HG02943 (cell line): ENCODE measurements around the gene GRID1.

ENCODE experiments used
- ATAC-seq: cut with Tn5 transposase; IDR thresholded peaks from one replicate; pipeline ENCODE4 v1.9.1; 2021; ENCODE audit warnings: mild to moderate bottlenecking, low read depth, moderate library complexity; ENCODE audit not compliant: unreplicated experiment

Gene GRID1

DNA sequence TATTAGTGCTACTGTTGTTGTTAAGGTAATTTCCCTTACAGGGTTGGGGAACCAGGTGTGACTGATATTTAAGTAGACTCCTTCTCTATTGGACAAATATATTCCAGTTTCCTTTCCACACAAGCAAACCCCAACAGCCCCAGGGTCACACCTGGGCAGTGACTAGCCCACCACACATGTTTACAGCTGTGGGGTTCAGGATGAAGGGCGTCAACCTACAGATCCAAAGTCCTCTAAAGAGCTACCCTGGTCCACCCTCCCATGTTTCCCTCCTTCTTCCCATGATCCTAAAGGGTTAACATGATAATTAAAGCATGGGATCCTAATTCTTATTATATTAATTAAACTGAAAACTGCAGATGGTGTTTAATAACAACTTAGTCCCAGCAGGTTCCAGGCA, 701.5 kb downstream of the GRID1 start:
- ATAC-seq: no peak

DNA sequence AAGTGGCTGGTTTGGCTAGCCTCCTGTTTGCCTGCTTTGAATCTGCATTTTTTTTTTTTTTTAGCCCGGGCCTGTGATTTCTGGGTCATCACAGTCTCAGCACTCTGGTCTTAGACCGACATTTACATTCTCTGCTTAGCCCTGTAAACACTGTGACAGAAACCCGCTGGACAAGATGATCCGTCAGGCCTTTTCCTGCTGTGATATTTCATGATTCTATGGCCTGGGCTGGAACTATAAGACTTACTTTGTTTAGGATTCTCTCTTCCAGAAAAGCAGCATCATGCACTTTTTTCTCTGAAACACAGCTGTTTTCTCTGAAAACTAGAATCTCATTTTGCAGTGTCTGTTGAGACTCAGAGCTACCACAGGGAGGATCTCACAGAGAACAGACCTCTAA, 705.5 kb downstream of the GRID1 start:
- no peak for ATAC-seq

DNA sequence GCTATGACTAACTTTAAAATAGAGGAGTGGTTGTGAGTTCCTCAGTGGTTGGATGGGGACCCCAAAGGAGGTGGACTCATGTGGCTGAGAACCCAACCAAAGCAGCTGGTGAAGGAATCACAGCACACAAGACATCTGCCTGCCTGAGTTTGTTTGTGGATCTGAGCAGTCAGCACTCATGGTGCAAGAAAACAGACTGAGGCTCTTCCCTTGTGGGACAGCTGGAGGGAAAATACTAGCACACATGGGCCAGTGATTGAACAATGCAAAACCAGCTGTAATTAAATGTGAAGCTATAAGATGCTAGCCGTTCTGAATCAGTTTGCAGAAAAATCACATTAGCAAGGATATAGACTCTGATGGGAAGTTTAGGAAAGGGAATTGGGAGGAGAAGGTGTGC, 707.3 kb downstream of the GRID1 start:
- no peak for ATAC-seq

DNA sequence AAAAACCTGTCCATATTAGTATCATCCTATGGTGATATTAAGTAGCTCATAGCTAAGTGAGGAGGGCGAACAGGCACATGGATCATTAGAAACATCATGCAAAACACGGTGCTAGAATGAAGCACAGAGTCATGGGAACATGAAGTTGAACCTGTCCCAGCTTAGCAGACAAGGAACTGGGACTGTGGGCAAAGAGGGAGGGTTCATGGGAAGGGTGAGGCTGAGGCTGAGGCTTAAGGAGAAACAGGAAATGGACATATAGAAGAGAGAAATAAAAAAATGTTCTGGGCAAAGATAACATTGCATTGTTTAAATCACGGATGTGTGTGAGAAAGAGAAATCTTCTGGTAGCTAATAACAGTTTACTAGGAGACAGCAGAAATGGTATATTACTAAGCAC, 708.1 kb downstream of the GRID1 start:
- no peak for ATAC-seq

DNA sequence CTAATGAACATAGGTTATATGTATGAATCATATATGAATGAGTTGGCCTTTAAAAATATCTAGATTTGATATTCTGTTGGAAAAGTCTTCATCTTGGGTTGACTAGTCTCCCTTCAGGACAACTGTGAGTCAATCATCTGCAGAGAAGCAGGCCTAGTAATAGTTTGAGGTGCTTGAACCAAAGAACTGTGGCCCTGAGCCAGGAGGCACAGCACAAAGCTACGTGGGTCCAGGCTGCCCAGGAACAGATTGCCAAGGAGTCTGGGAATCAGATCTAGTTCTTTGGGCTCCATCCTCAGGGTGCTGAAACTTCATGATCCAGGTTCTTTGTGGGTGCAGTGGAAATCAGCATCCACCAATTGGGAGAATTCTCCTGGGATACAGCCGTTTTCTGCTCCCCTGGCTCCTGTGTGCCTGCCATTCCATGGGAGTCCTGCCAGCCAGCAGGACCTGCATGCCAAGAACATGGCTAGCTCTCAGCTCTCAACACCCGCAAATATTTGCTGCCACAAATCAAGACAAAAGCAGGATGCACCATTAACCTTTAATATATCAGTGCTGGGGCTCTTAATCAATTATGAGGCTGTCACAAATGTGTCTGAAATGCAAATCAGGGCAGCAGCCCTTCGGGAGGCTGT, 709.0 kb downstream of the GRID1 start:
- ATAC-seq: no peak

DNA sequence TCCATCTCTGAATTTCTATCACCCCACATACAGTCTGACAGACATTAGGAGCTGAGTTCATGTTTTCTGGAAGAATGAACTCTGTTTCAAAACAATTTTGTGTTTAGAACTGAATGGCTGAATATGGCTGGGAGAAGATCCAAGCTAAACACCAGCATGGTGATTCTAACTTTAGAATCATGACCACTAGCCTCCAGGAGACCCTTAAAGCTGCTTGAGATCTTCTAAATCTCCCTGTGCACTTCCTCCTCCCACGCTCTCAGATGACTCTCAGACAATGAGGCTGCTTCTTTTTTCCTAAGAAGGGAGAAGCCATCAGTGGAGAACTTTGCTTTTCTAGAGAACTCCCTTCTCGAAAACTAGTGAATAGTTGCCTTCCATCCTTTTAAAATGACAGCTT, 711.2 kb downstream of the GRID1 start:
- ATAC-seq: no peak

DNA sequence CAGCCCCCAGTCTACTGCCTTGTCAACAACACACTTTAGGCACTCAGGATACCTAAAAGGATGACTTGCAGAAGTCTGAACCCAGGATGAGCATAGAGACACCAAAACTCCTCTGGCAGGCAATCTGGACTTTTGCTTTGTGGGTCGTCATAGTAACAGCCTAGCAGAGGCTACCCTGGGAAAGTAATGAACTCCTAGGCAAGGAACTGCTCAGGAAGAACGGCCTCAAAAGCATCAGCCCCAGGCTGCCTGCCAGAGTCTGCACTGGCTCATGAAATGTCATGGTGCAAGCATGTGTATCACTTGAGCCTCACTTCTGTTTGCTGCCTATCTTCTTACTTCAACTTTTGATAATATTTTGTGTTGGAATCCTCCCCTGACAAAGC, 715.1 kb downstream of the GRID1 start:
- ATAC-seq: no peak

DNA sequence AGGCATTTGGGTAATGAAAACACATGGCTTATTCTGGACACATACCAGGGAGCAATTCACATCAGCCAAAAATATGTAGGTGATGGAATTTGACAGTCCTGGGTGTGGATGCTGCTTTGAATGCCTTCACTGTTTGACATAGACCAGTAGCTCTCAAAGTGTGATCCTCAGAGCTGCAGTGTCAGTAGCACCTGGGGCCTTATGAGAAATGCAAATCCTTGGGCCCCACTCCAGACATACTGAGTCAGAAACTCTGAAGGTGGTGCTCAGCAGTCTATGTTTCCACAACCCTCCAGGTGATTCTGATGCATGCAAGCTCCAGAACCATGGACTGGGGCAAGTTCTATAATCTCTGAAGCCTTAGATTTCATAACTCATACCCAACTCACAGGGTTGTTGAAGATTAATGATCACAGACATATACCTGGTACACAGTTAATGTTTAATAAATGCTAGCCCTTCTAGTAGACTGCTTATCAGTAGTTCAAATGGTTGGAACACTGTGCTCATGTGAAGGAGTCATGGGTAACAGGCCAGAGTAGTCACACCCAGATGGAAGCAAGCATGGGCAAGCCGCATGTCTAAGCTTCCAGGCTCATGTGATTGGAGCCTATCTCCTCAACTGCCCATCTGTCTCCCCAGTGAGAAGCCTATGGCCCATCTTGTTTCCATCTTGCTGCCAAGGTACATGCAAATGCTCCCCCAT, 715.7 kb downstream of the GRID1 start:
- no peak for ATAC-seq

DNA sequence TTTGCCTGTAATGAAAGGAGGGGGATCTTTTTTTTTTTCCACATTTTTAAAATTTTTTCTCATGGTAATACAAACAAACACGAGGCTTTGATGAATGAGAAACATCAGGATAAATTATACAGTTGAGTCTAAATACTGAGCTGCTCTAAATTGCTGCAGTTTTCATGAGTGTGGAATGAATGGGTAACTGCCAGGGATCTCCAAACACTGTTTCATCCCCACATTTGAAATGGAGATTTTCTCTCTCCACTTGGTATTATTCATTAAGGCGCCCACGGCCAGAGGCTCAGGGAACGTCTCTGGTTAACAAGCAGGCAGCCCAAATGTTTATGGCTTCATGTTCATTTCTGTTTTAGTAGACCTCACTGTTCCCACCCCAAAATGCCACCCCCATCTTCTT, 717.1 kb downstream of the GRID1 start:
- no peak for ATAC-seq

DNA sequence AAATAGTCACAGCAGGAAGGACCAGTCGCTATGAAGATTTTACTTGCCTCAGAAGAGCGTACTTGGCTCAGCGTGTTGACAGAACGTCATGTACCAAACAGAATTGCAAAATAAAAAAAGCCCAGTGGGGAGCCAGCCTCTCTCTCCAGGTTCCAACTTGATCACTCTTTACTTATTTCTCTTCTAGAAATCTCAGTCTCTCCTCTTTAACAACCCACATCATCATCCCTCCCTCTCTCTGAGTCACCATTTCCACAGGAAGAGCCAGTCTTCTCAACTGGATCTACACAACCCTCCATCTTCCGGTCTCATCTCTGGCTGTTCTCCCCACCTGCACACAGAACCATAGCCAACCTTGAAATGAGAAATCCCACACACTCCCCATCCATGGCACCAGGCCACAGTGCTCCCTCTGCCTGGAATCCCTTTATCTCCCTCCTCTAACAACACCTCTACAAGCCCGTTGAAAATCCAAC, 718.3 kb downstream of the GRID1 start:
- ATAC-seq: no peak

DNA sequence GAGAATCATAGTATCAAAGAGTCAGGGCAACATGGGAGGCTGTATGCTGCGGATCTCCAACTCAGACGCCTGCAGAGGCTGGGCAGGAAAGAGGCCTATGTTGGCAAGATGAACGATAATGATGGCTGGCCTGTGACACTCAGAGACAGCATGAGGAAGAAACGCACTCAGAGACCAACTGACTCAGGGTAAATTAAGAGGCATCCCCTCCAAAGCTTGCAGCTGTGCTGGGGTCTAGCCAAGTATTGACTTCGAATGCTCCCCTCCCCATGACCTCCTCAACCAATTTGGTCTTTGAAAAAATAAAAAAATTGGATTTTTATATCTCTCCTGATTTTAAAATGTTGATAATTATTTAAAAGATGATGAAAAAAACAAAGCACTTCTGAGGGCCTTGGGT, 718.9 kb downstream of the GRID1 start:
- no peak for ATAC-seq

DNA sequence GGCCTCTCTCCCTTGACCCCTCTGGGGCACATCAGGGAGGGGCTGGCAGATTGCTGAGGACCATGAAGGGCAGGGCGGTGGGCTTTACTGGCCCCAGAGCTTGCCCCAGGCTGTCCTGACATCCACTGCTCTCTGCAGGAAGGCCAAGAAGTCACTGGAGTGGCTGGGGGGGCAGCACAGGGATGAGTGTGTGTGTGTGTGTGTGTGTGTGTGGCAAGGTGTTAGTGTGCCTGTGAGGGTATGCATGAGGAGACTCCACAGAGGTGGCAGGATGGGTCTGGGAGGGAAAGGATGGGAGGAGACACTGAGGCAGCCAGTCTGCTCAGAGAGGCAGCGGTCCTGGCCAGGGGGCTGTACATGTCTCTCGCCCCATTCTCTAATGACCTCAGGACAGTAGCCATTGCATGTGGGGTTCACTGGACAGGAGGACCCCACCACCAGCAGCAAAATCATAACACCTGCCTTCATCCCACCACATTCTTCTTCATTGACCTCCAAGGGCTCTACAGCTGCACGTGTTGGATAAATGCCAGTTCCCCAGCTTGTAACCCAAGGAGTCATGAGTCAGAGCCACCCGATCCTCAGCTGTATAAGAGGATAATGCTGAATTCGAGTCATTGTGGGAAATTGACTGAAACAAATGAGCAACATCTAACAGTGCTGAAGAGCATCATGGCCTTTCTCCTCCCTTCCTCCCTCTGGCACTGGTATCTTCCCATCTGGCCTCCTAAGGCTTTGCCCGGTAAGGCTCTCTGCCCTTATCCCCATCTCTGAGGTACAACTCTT, 720.5 kb downstream of the GRID1 start:
- no peak for ATAC-seq

DNA sequence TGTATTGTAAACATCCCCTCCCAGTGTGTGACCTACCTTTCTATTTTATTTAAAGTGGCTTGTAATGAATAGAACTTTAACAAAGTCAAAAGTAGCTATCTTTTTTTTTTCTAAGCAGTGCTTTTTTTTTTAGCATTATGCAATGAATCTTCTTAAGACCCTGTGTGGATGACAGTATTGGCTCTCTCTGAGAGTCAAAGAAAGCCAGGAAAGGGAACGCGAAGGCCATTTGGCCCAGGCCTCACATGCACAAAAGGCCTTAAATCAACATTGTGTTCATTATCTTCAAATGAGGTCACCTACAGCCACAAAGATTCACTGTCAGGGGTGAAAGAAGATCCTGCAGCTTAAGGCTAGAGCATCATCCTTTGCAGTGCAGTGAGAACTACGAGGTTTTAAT, 721.5 kb downstream of the GRID1 start:
- ATAC-seq: no peak

DNA sequence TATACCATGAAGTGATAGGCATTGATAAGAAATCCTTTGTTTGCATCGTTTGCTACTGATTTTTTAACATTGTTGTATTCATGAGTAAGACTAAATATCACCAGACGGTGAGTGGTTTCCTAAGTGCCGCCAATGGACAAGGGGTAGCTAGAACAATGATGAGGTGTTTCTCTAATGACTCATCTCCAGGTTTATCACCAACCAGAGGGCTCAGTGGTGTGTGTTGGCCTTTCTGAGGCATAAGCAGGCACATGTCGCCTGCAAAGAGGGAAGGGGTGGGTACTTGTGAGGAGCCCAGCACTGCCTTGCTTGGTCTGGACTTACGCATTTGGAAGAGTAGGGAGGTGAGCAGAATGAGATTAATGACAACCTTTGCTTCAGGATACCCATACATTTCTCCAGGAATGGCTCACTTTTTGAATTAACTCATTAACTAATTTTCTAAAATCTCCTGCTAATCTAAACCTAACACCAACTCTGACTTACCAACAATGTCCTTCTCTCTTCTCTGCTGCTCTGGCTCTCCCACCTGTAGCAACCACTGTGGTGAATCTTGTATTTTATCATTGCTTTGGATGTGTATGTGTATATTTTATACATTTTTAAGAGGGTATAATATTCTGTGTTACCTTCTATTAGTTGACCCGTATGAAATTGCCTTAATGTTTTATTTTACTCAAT, 722.6 kb downstream of the GRID1 start:
- no peak for ATAC-seq

DNA sequence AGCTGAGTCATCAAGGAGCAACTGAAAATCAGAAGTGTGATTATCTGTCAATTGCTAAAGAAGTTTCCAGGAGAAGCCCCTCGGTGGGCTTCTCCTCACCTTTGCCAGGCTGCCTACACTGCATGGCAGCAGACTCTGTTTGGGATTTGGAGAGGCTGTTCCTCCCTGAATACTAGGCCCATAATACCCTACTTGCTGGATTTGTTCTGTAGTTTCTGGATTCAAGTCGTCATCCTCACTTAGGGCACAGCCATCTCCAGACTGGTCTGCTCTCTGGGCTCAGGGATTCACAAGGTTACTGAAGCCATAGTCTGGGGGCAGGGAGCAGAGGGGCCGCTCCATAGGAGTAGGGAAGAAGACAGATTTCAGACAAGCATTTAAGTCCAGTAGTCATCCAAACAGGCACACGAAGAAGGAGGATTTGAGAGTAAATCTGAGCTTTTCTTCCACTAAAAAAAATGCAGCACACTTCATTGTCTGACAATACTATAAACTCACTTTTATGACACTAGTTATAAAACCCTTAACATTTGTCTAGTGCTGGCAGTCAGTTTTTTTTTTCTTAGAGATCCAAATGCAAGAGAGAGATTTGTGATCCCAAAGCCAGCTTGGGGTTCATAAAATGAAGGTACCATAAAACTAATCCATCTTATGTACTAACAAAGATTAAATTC, 723.3 kb downstream of the GRID1 start:
- ATAC-seq: no peak

DNA sequence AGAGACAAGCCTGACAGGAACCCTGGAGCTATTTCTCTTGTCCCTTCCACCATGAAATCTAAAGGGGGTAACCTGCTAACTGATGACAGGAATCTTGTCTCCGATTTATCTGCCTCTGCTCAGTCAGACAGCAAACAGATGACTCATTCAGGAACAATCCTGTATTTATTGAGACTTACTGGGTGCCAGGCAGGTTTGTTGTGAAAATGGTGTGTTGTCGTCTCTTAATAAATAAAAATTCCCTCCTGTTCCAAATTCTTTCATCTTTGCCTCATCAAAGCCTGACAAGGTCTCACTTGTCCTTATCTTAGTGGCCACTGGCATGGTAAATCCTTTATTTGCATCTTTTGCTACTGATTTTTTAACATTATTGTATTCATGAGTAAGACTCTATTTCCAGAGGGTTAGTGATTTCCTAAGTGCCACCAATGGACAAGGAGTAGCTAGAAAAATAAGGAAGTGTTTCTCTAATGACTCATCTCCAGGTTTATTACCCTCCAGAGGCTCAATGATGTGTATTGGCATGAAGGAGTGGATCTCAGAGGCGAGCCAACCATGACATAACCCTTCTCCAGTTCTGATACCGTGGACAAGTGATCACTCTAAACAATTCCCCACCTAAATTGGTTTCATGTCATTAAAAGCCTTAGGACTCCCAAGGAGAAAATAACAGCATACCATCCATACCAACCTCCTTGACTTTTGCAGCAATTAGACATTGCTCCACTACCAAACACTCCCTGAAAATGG, 724.0 kb downstream of the GRID1 start:
- no peak for ATAC-seq

DNA sequence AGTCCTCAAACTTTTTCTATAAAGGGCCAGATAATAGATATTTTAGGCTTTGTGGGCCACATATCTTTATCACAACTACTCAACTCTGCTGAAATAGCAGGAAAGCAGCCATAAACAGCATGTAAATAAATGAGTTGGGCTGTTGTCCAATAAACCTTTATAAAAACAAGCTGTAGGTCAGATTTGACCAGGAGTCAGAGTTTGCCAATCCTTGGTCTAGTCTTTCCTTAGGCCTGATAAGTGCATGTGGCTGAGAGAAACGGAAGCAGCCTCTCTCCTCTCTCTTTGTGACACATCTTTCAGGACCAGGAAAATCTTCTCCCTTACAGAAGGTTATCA, 724.5 kb downstream of the GRID1 start:
- ATAC-seq: no peak

DNA sequence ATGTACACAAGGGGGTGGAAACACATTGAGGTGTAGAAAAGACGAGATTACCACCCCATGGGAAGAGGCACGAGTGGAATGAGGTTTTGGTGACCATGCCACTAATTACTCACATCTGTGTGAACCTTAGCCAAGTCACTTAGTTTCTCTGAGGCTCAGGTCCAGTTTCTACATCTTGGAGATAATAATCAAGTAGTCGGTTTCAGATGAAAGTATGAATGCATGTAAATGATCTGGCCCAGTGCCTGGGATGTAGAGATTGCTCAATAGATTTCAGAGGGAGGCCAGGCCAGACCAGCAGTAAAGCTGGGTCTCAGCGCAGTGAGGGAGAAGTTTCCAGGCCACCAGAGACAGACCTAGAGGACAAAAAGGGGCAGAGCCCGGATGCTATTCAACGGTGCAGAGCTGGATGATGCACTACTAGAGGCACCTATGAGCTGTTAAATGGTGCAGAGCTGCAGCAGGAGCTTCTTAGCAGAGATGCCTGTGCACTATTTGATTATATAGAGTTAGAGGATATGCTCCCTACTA, 725.1 kb downstream of the GRID1 start:
- ATAC-seq: no peak

DNA sequence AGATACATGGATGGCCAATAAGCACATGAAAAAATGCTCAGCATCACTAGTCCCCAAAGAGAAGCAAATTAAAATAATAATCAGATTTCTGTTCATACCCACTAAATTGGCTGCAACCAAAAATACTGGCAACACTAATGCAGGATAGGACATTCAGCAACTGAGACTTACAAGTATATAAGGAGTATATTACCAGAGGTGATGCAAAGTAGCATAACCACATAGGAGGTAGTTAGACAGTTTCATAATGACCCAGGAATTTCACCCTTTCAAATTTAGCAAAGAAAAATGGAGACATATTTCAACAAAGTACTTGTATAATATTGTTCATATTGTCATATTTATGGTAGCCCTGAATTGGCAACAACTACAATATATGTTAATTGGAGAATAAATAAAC, 727.8 kb downstream of the GRID1 start:
- ATAC-seq: no peak

DNA sequence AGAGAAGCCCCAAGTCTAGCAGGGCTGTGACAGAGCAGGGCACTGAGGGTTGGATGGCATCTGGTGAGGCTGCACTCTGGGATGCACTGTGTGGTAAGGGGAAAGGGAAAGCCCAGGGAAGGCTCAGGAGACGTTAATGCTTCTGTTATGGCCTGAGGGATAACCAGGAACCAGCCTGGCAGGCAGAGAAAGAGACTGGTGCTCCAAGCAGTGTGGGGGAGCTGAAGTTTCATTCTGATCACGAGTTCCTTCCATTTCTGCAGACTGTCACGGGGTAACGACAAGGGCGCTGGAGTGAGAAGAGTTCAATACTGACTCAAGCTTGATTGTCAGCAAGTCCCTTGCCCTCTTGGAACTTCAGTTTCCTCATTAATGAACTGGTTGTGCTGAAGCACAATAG, 730.9 kb downstream of the GRID1 start:
- ATAC-seq: no peak
